Mesothelial cell of epicardium (in vitro differentiated cells): Measurements from ENCODE around the gene IRX3. TPM values are rescaled to one million over a fixed set of nuclear protein-coding genes. Genes with fewer than 3 reads are reported as not detected.

Source experiments
- DNase-seq, 2 experiments: peaks; one replicate each; pipeline ENCODE4 v3.0.0; 2021; ENCODE audit warnings: low spot score in 2 of 2; ENCODE audit not compliant: unreplicated experiment in 2 of 2
- H3K27ac Mint-ChIP-seq: 2 replicates; pipeline ENCODE4 v1.8.0; 2021; ENCODE audit warnings: mixed read lengths
- H3K27me3 Mint-ChIP-seq: 2 replicates; pipeline ENCODE4 v1.8.0; 2021; ENCODE audit warnings: low read depth, mixed read lengths
- H3K36me3 Mint-ChIP-seq: 2 replicates; pipeline ENCODE4 v1.8.0; 2021; ENCODE audit warnings: mixed read lengths
- H3K4me1 Mint-ChIP-seq: 2 replicates; pipeline ENCODE4 v1.8.0; 2021; ENCODE audit warnings: mixed read lengths
- H3K4me3 Mint-ChIP-seq: 2 replicates; pipeline ENCODE4 v1.8.0; 2021; ENCODE audit warnings: mild to moderate bottlenecking, moderate library complexity, mixed read lengths
- H3K9me3 Mint-ChIP-seq: 2 replicates; pipeline ENCODE4 v1.8.0; 2021; ENCODE audit warnings: mixed read lengths
- CTCF ChIP-seq: fragments of 200-600 bp; sonication (generic); IDR thresholded peaks from one replicate; pipeline ENCODE4 v1.5.0; 2021; ENCODE audit warnings: antibody characterized with exemption; ENCODE audit not compliant: unreplicated experiment
- total RNA-seq: library from RNA; stranded (reverse); gene quantifications from 3 replicates; pipeline ENCODE4 v1.2.1, GENCODE V29; 2021

Gene IRX3
- total RNA-seq, 1 donor from 2014 or later, result 45.2 TPM

GRCh38 chr16:54277845-54278703 lies 8.5 kb downstream of the IRX3 start:
- H3K9me3 Mint-ChIP-seq, result no peaks in the 10 kb centered on the region
- DNase-seq, result peak in 1 of 2 experiments; percentile 47
- no peak for TF ChIP-seq CTCF
- H3K4me3 Mint-ChIP-seq, result no peak overlapping the region
- H3K27ac Mint-ChIP-seq, result peak overlapping the region; percentile 79
- peaks cover 25% of the 10 kb centered on the region for H3K27me3 Mint-ChIP-seq
- H3K36me3 Mint-ChIP-seq, result peaks cover 10% of the 10 kb centered on the region
- peaks cover 33% of the 10 kb centered on the region for H3K4me1 Mint-ChIP-seq

GRCh38 chr16:54275956-54276355 lies 10.6 kb downstream of the IRX3 start:
- Mint-ChIP-seq H3K9me3 (no peaks in the 10 kb centered on the region), H3K27me3 (peaks cover 10% of the 10 kb centered on the region), H3K27ac (no peak overlapping the region), H3K4me3 (no peak overlapping the region), H3K4me1 (peaks cover 25% of the 10 kb centered on the region), H3K36me3 (peaks cover 3% of the 10 kb centered on the region)
- DNase-seq, result peak in 1 of 2 experiments; percentile 27
- TF ChIP-seq CTCF, result no peak

GRCh38 chr16:54273566-54273965 lies 13.0 kb downstream of the IRX3 start:
- H3K4me3 Mint-ChIP-seq, result no peak overlapping the region
- H3K9me3 Mint-ChIP-seq, result no peaks in the 10 kb centered on the region
- no peak for TF ChIP-seq CTCF
- H3K27ac Mint-ChIP-seq, result no peak overlapping the region
- peak in 1 of 2 experiments; percentile 2 for DNase-seq
- peaks cover 20% of the 10 kb centered on the region for H3K4me1 Mint-ChIP-seq
- no peaks in the 10 kb centered on the region for H3K36me3 Mint-ChIP-seq
- no peaks in the 10 kb centered on the region for H3K27me3 Mint-ChIP-seq

GRCh38 chr16:54270711-54271110 lies 15.9 kb downstream of the IRX3 start:
- no peak for DNase-seq

GRCh38 chr16:54269461-54269860 lies 17.1 kb downstream of the IRX3 start:
- H3K36me3 Mint-ChIP-seq, result no peaks in the 10 kb centered on the region
- H3K4me1 Mint-ChIP-seq, result peaks cover 3% of the 10 kb centered on the region
- H3K9me3 Mint-ChIP-seq, result no peaks in the 10 kb centered on the region
- no peak for DNase-seq
- TF ChIP-seq CTCF, result no peak
- H3K27ac Mint-ChIP-seq, result no peak overlapping the region
- no peaks in the 10 kb centered on the region for H3K27me3 Mint-ChIP-seq
- H3K4me3 Mint-ChIP-seq, result no peak overlapping the region

More at GRCh38 chr16:54270711-54271110, 15.9 kb downstream of the IRX3 start:
- H3K27me3 Mint-ChIP-seq, result no peaks in the 10 kb centered on the region
- no peaks in the 10 kb centered on the region for H3K36me3 Mint-ChIP-seq
- H3K4me1 Mint-ChIP-seq, result peaks cover 3% of the 10 kb centered on the region
- TF ChIP-seq CTCF, result no peak
- H3K27ac Mint-ChIP-seq, result no peak overlapping the region
- no peaks in the 10 kb centered on the region for H3K9me3 Mint-ChIP-seq
- no peak overlapping the region for H3K4me3 Mint-ChIP-seq
